LNCAP (cell line): ENCODE results near the gene LAIR2.

Source experiments
- CTCF ChIP-seq: fragments of 450-650 bp; IDR thresholded peaks from 2 replicates; pipeline ENCODE4 v1.5.1; 2017; ENCODE audit warnings: mild to moderate bottlenecking

LAIR2 gene

GRCh38 chr19:54552913-54553310, 50.3 kb downstream of the LAIR2 start:
- TF ChIP-seq CTCF = no peak

- no peak for TF ChIP-seq CTCF
These were observed 51.4 kb downstream of the LAIR2 start for GRCh38 chr19:54554006-54554405.

- no peak for TF ChIP-seq CTCF
These were observed 52.3 kb downstream of the LAIR2 start for GRCh38 chr19:54554896-54555295.

GRCh38 chr19:54556194-54556593, 53.6 kb downstream of the LAIR2 start:
- TF ChIP-seq CTCF = no peak

GRCh38 chr19:54558339-54558738, 55.7 kb downstream of the LAIR2 start:
- TF ChIP-seq CTCF = no peak
